ENCODE data around the gene PRDM11.

The PRDM11 gene

GRCh38 chr11:45212566-45213315 lies 66.3 kb downstream of the PRDM11 start:
- DNase-seq = no peak

GRCh38 chr11:45213316-45213665 lies 66.9 kb downstream of the PRDM11 start:
- DNase-seq = no peak

- DNase-seq = no peak
Observed at GRCh38 chr11:45213717-45214116, 67.3 kb downstream of the PRDM11 start.

GRCh38 chr11:45215098-45215865 lies 68.8 kb downstream of the PRDM11 start:
- no peak for DNase-seq

GRCh38 chr11:45216031-45216430 lies 69.6 kb downstream of the PRDM11 start:
- no peak for DNase-seq

GRCh38 chr11:45216901-45217300 lies 70.5 kb downstream of the PRDM11 start:
- DNase-seq = no peak

GRCh38 chr11:45217991-45218390 lies 71.6 kb downstream of the PRDM11 start:
- no peak for DNase-seq

GRCh38 chr11:45218705-45219104 lies 72.3 kb downstream of the PRDM11 start:
- DNase-seq = no peak

GRCh38 chr11:45219411-45219810 lies 73.0 kb downstream of the PRDM11 start:
- no peak for DNase-seq

- DNase-seq = no peak
Observed at GRCh38 chr11:45223496-45223895, 77.1 kb downstream of the PRDM11 start.

GRCh38 chr11:45224766-45225165 lies 78.3 kb downstream of the PRDM11 start:
- no peak for DNase-seq

GRCh38 chr11:45225277-45225676 lies 78.8 kb downstream of the PRDM11 start:
- no peak for DNase-seq

GRCh38 chr11:45225961-45226871 lies 79.8 kb downstream of the PRDM11 start:
- DNase-seq = no peak

GRCh38 chr11:45226901-45227300 lies 80.5 kb downstream of the PRDM11 start:
- no peak for DNase-seq

- no peak for DNase-seq
Observed at GRCh38 chr11:45227836-45228235, 81.4 kb downstream of the PRDM11 start.

- no peak for DNase-seq
Observed at GRCh38 chr11:45229401-45230020, 83.1 kb downstream of the PRDM11 start.

- DNase-seq = no peak
Observed at GRCh38 chr11:45232341-45233080, 86.1 kb downstream of the PRDM11 start.

- no peak for DNase-seq
Observed at GRCh38 chr11:45233121-45233803, 86.8 kb downstream of the PRDM11 start.

GRCh38 chr11:45233804-45234170 lies 87.3 kb downstream of the PRDM11 start:
- no peak for DNase-seq

- DNase-seq = no peak
Observed at GRCh38 chr11:45234306-45235006, 88.0 kb downstream of the PRDM11 start.

Data from GOT3 (cell line).